H9 (cell line): ENCODE results near the gene IL11RA. TPM values are rescaled to one million over a fixed set of nuclear protein-coding genes. Genes with fewer than 3 reads are reported as not detected.

Source experiments
- DNase-seq: peaks from one replicate; pipeline ENCODE4 v3.0.0-alpha.2; 2017
- H2AFZ ChIP-seq: one replicate; pipeline ENCODE4 v1.6.1; 2013; ENCODE audit warnings: mild to moderate bottlenecking, low read length, control low read depth, moderate library complexity
- H2AK5ac ChIP-seq: 2 replicates; pipeline ENCODE4 v1.6.1; 2013; ENCODE audit warnings: low read length, control low read depth, mixed read lengths; ENCODE audit not compliant: insufficient read length
- H2BK120ac ChIP-seq: one replicate; pipeline ENCODE4 v1.6.1; 2013; ENCODE audit warnings: low read depth, mild to moderate bottlenecking, low read length, control low read depth, inconsistent platforms; ENCODE audit not compliant: poor library complexity, severe bottlenecking
- H2BK12ac ChIP-seq: 2 replicates; pipeline ENCODE4 v1.6.1; 2013; ENCODE audit warnings: low read length, control low read depth, mixed read lengths, low read depth; ENCODE audit not compliant: insufficient read length
- H2BK15ac ChIP-seq: 2 replicates; pipeline ENCODE4 v1.6.1; 2013; ENCODE audit warnings: low read depth, low read length, control low read depth
- H2BK20ac ChIP-seq: one replicate; pipeline ENCODE4 v1.6.1; 2013; ENCODE audit warnings: low read depth, mild to moderate bottlenecking, low read length, control low read depth, inconsistent platforms; ENCODE audit not compliant: poor library complexity, severe bottlenecking
- H2BK5ac ChIP-seq: 2 replicates; pipeline ENCODE4 v1.6.1; 2013; ENCODE audit warnings: low read length, control low read depth, mixed read lengths; ENCODE audit not compliant: insufficient read length
- H3K14ac ChIP-seq: 2 replicates; pipeline ENCODE4 v1.6.1; 2013; ENCODE audit warnings: low read length, control low read depth; ENCODE audit not compliant: insufficient read depth
- H3K18ac ChIP-seq: 2 replicates; pipeline ENCODE4 v1.6.1; 2013; ENCODE audit warnings: low read depth, mild to moderate bottlenecking, mixed read lengths, low read length, control low read depth; ENCODE audit not compliant: insufficient read length
- H3K23ac ChIP-seq: 2 replicates; pipeline ENCODE4 v1.6.1; 2013; ENCODE audit warnings: low read length, control low read depth, mixed read lengths, low read depth; ENCODE audit not compliant: insufficient read length
- H3K23me2 ChIP-seq: 2 replicates; pipeline ENCODE4 v1.6.1; 2013; ENCODE audit warnings: low read depth, mild to moderate bottlenecking, mixed read lengths, low read length, control low read depth; ENCODE audit not compliant: insufficient read length, poor library complexity, severe bottlenecking
- H3K27ac ChIP-seq: 2 replicates; pipeline ENCODE4 v1.5.1; 2013; ENCODE audit warnings: low read length, control low read depth, mixed read lengths, low read depth; ENCODE audit not compliant: insufficient read length
- H3K27me3 ChIP-seq: 2 replicates; pipeline ENCODE4 v1.6.1; 2013; ENCODE audit warnings: low read length, control low read depth, inconsistent platforms; ENCODE audit not compliant: insufficient read depth
- H3K4ac ChIP-seq: 2 replicates; pipeline ENCODE4 v1.6.1; 2013; ENCODE audit warnings: low read depth, mild to moderate bottlenecking, control low read depth, inconsistent platforms, low read length, moderate library complexity
- H3K4me1 ChIP-seq: 2 replicates; pipeline ENCODE4 v1.6.1; 2013; ENCODE audit warnings: low read length, control low read depth, inconsistent platforms; ENCODE audit not compliant: insufficient read depth
- H3K4me2 ChIP-seq: 2 replicates; pipeline ENCODE4 v1.6.1; 2013; ENCODE audit warnings: low read length, control low read depth, mixed read lengths; ENCODE audit not compliant: insufficient read length, insufficient read depth
- H3K56ac ChIP-seq: 2 replicates; pipeline ENCODE4 v1.6.1; 2013; ENCODE audit warnings: low read depth, mild to moderate bottlenecking, mixed read lengths, low read length, control low read depth; ENCODE audit not compliant: insufficient read length
- H3K79me1 ChIP-seq: 2 replicates; pipeline ENCODE4 v1.6.1; 2013; ENCODE audit warnings: low read depth, mild to moderate bottlenecking, moderate library complexity, low read length, control low read depth, inconsistent platforms; ENCODE audit not compliant: insufficient read depth, poor library complexity, severe bottlenecking
- H3K79me2 ChIP-seq: 2 replicates; pipeline ENCODE4 v1.6.1; 2013; ENCODE audit warnings: low read length, control low read depth, inconsistent platforms; ENCODE audit not compliant: insufficient read depth
- H3K9ac ChIP-seq: 2 replicates; pipeline ENCODE4 v1.6.1; 2013; ENCODE audit warnings: low read length, control low read depth, mixed read lengths; ENCODE audit not compliant: insufficient read length; ENCODE audit errors: extremely low read depth
- H3K9me3 ChIP-seq: one replicate; pipeline ENCODE4 v1.6.1; 2013; ENCODE audit warnings: low read depth, low read length, inconsistent platforms; ENCODE audit not compliant: control insufficient read depth
- H3T11ph ChIP-seq: one replicate; pipeline ENCODE4 v1.6.1; 2013; ENCODE audit warnings: mild to moderate bottlenecking, low read length, control low read depth, inconsistent platforms
- H4K20me1 ChIP-seq: one replicate; pipeline ENCODE4 v1.6.1; 2013; ENCODE audit not compliant: control insufficient read depth, insufficient read length, insufficient read depth
- H4K5ac ChIP-seq: 2 replicates; pipeline ENCODE4 v1.6.1; 2013; ENCODE audit warnings: low read depth, mild to moderate bottlenecking, mixed read lengths, low read length, control low read depth; ENCODE audit not compliant: insufficient read length
- H4K8ac ChIP-seq: replicated peaks from 2 replicates; pipeline ENCODE4 v1.6.1; 2013; ENCODE audit warnings: low read length, control low read depth, mixed read lengths, low read depth; ENCODE audit not compliant: insufficient read length
- H4K91ac ChIP-seq: 2 replicates; pipeline ENCODE4 v1.6.1; 2013; ENCODE audit warnings: low read depth, mild to moderate bottlenecking, moderate library complexity, mixed read lengths, low read length, control low read depth; ENCODE audit not compliant: insufficient read length
- H3K27ac Mint-ChIP-seq, 3 experiments: 2 replicates in 2 of 3; 3 replicates in 1 of 3; pipeline ENCODE4 v1.8.0; 2020 to 2021; ENCODE audit warnings: mixed read lengths in 3 of 3, mild to moderate bottlenecking in 1 of 3, moderate library complexity in 1 of 3
- H3K27me3 Mint-ChIP-seq: 2 replicates; pipeline ENCODE4 v1.8.0; 2021; ENCODE audit warnings: low read depth, mild to moderate bottlenecking, moderate library complexity, mixed read lengths
- H3K36me3 Mint-ChIP-seq, 3 experiments: 2 replicates in 2 of 3; 3 replicates in 1 of 3; pipeline ENCODE4 v1.8.0; 2020 to 2021; ENCODE audit warnings: low read depth in 3 of 3, mixed read lengths in 3 of 3; ENCODE audit not compliant: insufficient read depth in 1 of 3
- H3K4me1 Mint-ChIP-seq, 2 experiments: 2 replicates each; pipeline ENCODE4 v1.8.0; 2020; ENCODE audit warnings: mixed read lengths in 2 of 2
- H3K4me3 Mint-ChIP-seq, 2 experiments: 2 replicates in 1 of 2; 3 replicates in 1 of 2; pipeline ENCODE4 v1.8.0; 2020 to 2021; ENCODE audit warnings: mild to moderate bottlenecking in 2 of 2, mixed read lengths in 2 of 2, moderate library complexity in 1 of 2
- H3K9me3 Mint-ChIP-seq, 2 experiments: 2 replicates in 1 of 2; 3 replicates in 1 of 2; pipeline ENCODE4 v1.8.0; 2020; ENCODE audit warnings: mild to moderate bottlenecking in 2 of 2, mixed read lengths in 2 of 2, moderate library complexity in 1 of 2
- CTCF ChIP-seq: fragments of 200-600 bp; sonication (generic); conservative IDR thresholded peaks from 3 replicates; pipeline ENCODE4 v1.8.0; 2021; ENCODE audit warnings: antibody characterized with exemption, mild to moderate bottlenecking
- WGBS: extraction: QIAGEN DNeasy Blood & Tissue Kit; methylation state at CpG from one replicate; pipeline ENCODE4 v1.1.7; 2013; ENCODE audit warnings: missing lambda C conversion rate, low lambda C conversion rate, mixed read lengths; ENCODE audit not compliant: insufficient read length; ENCODE audit errors: extremely low coverage; 5-methylcytosine and 5-hydroxymethylcytosine counted together
- total RNA-seq: library from RNA; stranded (reverse); gene quantifications from 2 replicates; pipeline ENCODE4 v1.2.1, GENCODE V29; 2021

IL11RA gene
- total RNA-seq, 1 experiment from 2014 or later, result 8.7 TPM

GRCh38 chr9:34655394-34655793, 3.4 kb downstream of the IL11RA start:
- Mint-ChIP-seq H3K4me1 (peaks cover 30 to 42% of the 10 kb centered on the region in 2 experiments), H3K4me3 (no peak overlapping the region), H3K9me3 (no peaks in the 10 kb centered on the region), H3K27ac (no peak overlapping the region), H3K36me3 (peaks cover 0 to under 1% (median 0%) of the 10 kb centered on the region in 3 experiments; a peak in 2 of 7 replicates), H3K27me3 (peaks cover 6% of the 10 kb centered on the region)
- H2AK5ac ChIP-seq, result no peak overlapping the region
- peaks cover 5% of the 10 kb centered on the region; the same call in 1 of the 2 replicates for H3K4me1 ChIP-seq
- H2AFZ ChIP-seq, result no peak overlapping the region
- H2BK15ac ChIP-seq, result no peak overlapping the region
- no peak overlapping the region for H2BK20ac ChIP-seq
- no peak overlapping the region for H3K56ac ChIP-seq
- H3K18ac ChIP-seq, result no peak overlapping the region
- H3K79me2 ChIP-seq, result no peaks in the 10 kb centered on the region
- H3K4me2 ChIP-seq, result no peak overlapping the region
- H2BK120ac ChIP-seq, result no peak overlapping the region
- no peak overlapping the region for H4K5ac ChIP-seq
- no peak overlapping the region for H3T11ph ChIP-seq
- peaks cover 3% of the 10 kb centered on the region for H4K20me1 ChIP-seq
- peaks cover 7% of the 10 kb centered on the region for H3K23me2 ChIP-seq
- no peak overlapping the region for H2BK12ac ChIP-seq
- no peak overlapping the region for H3K27ac ChIP-seq
- no peak overlapping the region for H4K91ac ChIP-seq
- no peaks in the 10 kb centered on the region for H3K9me3 ChIP-seq
- H3K27me3 ChIP-seq, result no peaks in the 10 kb centered on the region
- H3K23ac ChIP-seq, result no peak overlapping the region
- no peak overlapping the region for H3K14ac ChIP-seq
- no peak overlapping the region for H2BK5ac ChIP-seq
- no peak overlapping the region for H3K4ac ChIP-seq
- WGBS, result no CpG with 5 or more reads among the region's 5 CpGs
- H4K8ac ChIP-seq, result no peak overlapping the region
- no peak overlapping the region for H3K9ac ChIP-seq
- TF ChIP-seq CTCF, result no peak
- no peaks in the 10 kb centered on the region for H3K79me1 ChIP-seq
- no peak for DNase-seq
